BJ (cell line): ENCODE data around the gene FMN1. TPM values are rescaled to one million over a fixed set of nuclear protein-coding genes. Genes with fewer than 3 reads are reported as not detected.

Source experiments
- CTCF ChIA-PET: fragments of 350-600 bp; formaldehyde crosslinking; extraction: SDS; loops from one replicate; lab custom pipeline; 2021; ENCODE audit warnings: antibody characterized with exemption, inconsistent platforms; lab: Yijun Ruan, JAX
- POLR2A ChIA-PET: fragments of 300-600 bp; sonication (Branson Sonifier 250); formaldehyde crosslinking; extraction: SDS; loops from one replicate; lab custom pipeline; 2021; ENCODE audit warnings: antibody characterized with exemption; lab: Charles Lee
- DNase-seq: peaks from one replicate; pipeline ENCODE4 v3.0.0-alpha.2; 2011; ENCODE audit warnings: low read depth
- H3K27me3 ChIP-seq: 2 replicates; pipeline ENCODE4 v1.6.0; 2011; ENCODE audit warnings: low read length; ENCODE audit not compliant: control insufficient read depth, insufficient read depth
- H3K36me3 ChIP-seq: 2 replicates; pipeline ENCODE4 v1.5.1; 2011; ENCODE audit warnings: low read length; ENCODE audit not compliant: control insufficient read depth, insufficient read depth
- H3K4me3 ChIP-seq: 2 replicates; pipeline ENCODE4 v1.5.1; 2011; ENCODE audit warnings: low read depth, mild to moderate bottlenecking, control low read depth, low read length
- polyA plus RNA-seq: library from polyadenylated mRNA; depleted of rRNA; stranded (reverse); fragments of >200 nt; gene quantifications from 2 replicates; pipeline ENCODE4 v1.2.3, GENCODE V29; 2011
- TF ChIP-seq, protein P1 (sequence below): IDR thresholded peaks from 2 replicates; pipeline ENCODE4 v1.5.1; 2011; ENCODE audit warnings: low read depth, mild to moderate bottlenecking, control low read depth, inconsistent platforms, low read length, moderate library complexity; ENCODE audit not compliant: insufficient read depth

Gene FMN1
- polyA plus RNA-seq, 1 experiment: 2.6 TPM

DNA sequence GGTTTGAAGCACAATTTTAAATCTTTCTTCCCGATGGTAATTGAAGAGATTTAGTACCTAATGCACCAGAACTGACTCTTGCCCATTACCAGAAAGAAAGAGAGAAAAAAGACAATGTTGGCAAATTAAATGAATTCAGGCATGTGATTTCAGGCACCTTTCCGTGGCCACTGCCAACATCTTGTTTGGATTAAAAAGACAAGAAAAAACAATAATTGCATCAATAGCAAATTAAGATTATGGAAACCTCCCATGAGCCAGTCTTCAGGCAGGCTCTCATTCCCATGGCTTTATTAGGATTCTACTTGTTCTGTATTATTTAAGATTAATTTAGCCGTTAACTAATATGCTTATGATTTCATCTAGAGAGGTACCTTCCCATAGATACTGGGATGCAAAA, 283.7 kb downstream of the FMN1 start:
- TF ChIP-seq, protein P1, sequence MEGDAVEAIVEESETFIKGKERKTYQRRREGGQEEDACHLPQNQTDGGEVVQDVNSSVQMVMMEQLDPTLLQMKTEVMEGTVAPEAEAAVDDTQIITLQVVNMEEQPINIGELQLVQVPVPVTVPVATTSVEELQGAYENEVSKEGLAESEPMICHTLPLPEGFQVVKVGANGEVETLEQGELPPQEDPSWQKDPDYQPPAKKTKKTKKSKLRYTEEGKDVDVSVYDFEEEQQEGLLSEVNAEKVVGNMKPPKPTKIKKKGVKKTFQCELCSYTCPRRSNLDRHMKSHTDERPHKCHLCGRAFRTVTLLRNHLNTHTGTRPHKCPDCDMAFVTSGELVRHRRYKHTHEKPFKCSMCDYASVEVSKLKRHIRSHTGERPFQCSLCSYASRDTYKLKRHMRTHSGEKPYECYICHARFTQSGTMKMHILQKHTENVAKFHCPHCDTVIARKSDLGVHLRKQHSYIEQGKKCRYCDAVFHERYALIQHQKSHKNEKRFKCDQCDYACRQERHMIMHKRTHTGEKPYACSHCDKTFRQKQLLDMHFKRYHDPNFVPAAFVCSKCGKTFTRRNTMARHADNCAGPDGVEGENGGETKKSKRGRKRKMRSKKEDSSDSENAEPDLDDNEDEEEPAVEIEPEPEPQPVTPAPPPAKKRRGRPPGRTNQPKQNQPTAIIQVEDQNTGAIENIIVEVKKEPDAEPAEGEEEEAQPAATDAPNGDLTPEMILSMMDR: no peak
- no peak overlapping the region for H3K4me3 ChIP-seq
- no peak for DNase-seq
- no peaks in the 10 kb centered on the region for H3K27me3 ChIP-seq
- ChIA-PET CTCF (interaction anchor here (1.0 kb wide), 2 partner anchors 8 to 10 kb away, joined by 3 read pairs; no protein-coding TSS in a partner anchor), POLR2A (no interaction called here)
- no peaks in the 10 kb centered on the region for H3K36me3 ChIP-seq

DNA sequence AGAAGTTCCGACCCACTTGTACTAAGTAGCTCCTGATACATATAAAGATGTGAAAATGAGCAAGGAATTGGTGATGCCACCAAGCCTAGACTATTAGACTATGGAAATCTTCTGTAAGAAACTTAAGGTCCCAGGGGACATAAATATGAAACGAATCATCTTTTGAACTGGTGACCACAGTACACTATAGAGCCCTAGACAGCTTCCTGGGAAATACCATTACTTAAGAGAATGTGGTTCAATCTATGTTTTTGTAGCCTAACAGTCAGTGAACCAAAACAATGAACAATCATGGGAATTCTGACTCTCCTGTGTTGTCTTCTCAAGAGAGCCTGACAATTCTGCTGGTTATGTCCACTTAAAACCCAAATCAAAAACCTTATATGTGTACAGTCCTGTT, 285.1 kb downstream of the FMN1 start:
- no peak for DNase-seq
- TF ChIP-seq, protein P1: no peak
- CTCF ChIA-PET: interaction anchor here (0.7 to 1.5 kb wide), 4 partner anchors 8 to 195 kb away, joined by 3 to 6 read pairs (median 4); no protein-coding TSS in a partner anchor
- Histone ChIP-seq H3K4me3 (no peak overlapping the region), H3K27me3 (no peaks in the 10 kb centered on the region), H3K36me3 (no peaks in the 10 kb centered on the region)
- POLR2A ChIA-PET: no interaction called here

DNA sequence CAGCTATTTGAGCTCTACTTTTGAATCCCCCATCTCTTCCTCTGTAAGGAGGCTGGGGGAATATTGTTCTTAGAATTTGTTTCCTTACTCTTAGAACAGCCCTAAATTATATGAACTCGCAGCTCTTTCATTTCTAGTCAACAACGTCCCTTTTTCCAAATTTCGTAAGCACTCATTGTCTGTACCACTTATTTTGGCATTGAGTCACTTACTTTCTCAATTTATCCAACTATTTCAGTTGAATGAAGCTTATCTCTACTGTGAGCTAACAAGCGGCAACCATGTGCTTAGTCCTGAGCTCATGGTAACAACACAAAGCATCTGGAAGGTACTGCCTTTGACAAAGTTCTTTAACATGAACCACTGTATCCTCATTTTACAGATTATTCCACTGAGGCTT, 285.6 kb downstream of the FMN1 start:
- TF ChIP-seq, protein P1: no peak
- H3K36me3 ChIP-seq: no peaks in the 10 kb centered on the region
- no peak for DNase-seq
- no peaks in the 10 kb centered on the region for H3K27me3 ChIP-seq
- H3K4me3 ChIP-seq: no peak overlapping the region
- ChIA-PET CTCF (interaction anchor here (0.7 to 1.5 kb wide), 4 partner anchors 9 to 194 kb away, joined by 3 to 5 read pairs (median 3); no protein-coding TSS in a partner anchor), POLR2A (no interaction called here)

DNA sequence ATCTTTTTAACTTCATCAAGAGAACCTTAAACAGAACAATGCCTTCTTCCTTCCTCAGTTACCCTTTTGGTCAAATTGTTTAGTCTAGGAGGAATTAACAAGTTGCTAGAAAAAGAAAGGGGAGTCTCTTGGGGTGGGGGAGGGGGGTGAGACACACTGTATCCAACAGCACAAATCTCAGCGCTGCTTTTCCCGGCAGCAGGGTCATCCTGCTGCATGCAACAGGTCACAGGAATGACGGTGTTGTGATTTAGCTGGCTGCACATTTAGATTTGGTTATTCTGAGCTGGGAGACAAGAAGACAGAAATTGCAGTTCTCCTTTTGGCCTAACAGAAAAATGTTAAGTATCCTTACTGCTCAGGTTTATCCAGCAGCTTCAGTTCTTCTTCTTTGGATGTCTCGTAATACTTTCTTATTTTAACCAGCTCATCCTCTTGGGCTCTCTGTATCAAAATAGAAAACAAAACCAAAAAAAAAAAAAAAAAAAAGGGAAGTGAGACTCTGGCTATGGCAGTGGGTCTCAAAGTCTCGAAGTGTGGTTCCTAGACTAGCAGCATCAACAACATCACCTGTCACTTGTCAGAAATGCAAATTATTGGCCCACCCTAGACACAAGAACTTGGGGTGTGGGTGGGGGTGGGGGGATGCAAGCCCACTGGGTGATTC, 286.2 kb downstream of the FMN1 start:
- TF ChIP-seq, protein P1: no peak
- POLR2A ChIA-PET: no interaction called here
- Histone ChIP-seq H3K36me3 (no peaks in the 10 kb centered on the region), H3K27me3 (no peaks in the 10 kb centered on the region), H3K4me3 (no peak overlapping the region)
- CTCF ChIA-PET: interaction anchor here (0.7 to 1.5 kb wide), 5 partner anchors 9 to 194 kb away, joined by 3 to 5 read pairs (median 3); no protein-coding TSS in a partner anchor
- DNase-seq: no peak

DNA sequence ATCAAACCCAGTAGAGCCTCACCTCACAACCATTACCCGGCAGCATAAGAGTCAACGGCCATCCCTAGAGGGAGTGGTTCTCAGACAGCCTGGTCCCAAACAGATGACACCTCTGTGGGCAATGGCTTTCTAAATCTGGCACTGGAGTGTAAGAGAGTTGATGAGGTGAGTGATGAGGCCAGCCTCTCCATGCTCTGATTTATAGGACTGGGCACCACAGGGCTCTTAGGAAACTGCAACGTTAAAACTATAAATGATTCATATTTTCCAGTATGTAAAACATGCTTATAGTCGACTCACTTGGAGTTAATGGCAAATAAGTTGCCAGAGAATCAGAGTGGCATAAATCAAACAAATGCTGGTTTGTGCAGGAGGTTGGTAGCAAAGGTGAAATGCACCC, 289.0 kb downstream of the FMN1 start:
- POLR2A ChIA-PET: no interaction called here
- H3K36me3 ChIP-seq: no peaks in the 10 kb centered on the region

More for the DNA sequence above, 289.0 kb downstream of the FMN1 start:
- TF ChIP-seq, protein P1: no peak
- Histone ChIP-seq H3K27me3 (no peaks in the 10 kb centered on the region), H3K4me3 (no peak overlapping the region)
- CTCF ChIA-PET: interaction anchor here (1.2 kb wide), 1 partner anchor 47 kb away, joined by 3 read pairs; no protein-coding TSS in a partner anchor
- DNase-seq: no peak
